NB4 (cell line): ENCODE results near the gene CAPN3.

ENCODE experiments used
- CTCF ChIP-seq: IDR thresholded peaks from one replicate; pipeline ENCODE4 v1.5.1; 2012; ENCODE audit warnings: low read depth, low read length
- MAX ChIP-seq: IDR thresholded peaks from 2 replicates; pipeline ENCODE4 v1.6.1; 2011; ENCODE audit warnings: low read depth, low read length
- MYC ChIP-seq: IDR thresholded peaks from 2 replicates; pipeline ENCODE4 v1.6.1; 2011; ENCODE audit warnings: low read depth, low read length
- POLR2A ChIP-seq: IDR thresholded peaks from 2 replicates; pipeline ENCODE4 v1.6.1; 2011; ENCODE audit warnings: mild to moderate bottlenecking; ENCODE audit not compliant: insufficient read length; ENCODE audit errors: extremely low read depth

GRCh38 chr15:42353061-42353460, 6.2 kb upstream of the CAPN3 start:
- TF ChIP-seq CTCF: no peak
- TF ChIP-seq POLR2A: no peak
- no peak for TF ChIP-seq MYC
- no peak for TF ChIP-seq MAX
